Muscle of leg (tissue), 11 donors: ENCODE results near the gene TRIM66. TPM values are rescaled to one million over a fixed set of nuclear protein-coding genes. Genes with fewer than 3 reads are reported as not detected.
A peak's percentile ranks its signal among the peaks of the same experiment; 100 is the strongest.
"Not testable (repeated sequence)": the region's sequence is repeated elsewhere in the genome, so short reads cannot be mapped to it uniquely, and the experiment has no call there.

Source experiments
- DNase-seq: peaks from one replicate; pipeline ENCODE4 v3.0.0; 2013
- H3K27ac ChIP-seq: one replicate; pipeline ENCODE4 v1.5.1; 2013; ENCODE audit warnings: mild to moderate bottlenecking, low read length, control low read depth
- H3K27me3 ChIP-seq: one replicate; pipeline ENCODE4 v1.6.1; 2013; ENCODE audit warnings: low read length; ENCODE audit not compliant: control insufficient read depth, insufficient read depth
- H3K36me3 ChIP-seq: one replicate; pipeline ENCODE4 v1.6.1; 2013; ENCODE audit warnings: low read length; ENCODE audit not compliant: control insufficient read depth, insufficient read depth
- H3K4me1 ChIP-seq: one replicate; pipeline ENCODE4 v1.6.1; 2013; ENCODE audit warnings: low read length; ENCODE audit not compliant: control insufficient read depth, insufficient read depth
- H3K4me3 ChIP-seq: one replicate; pipeline ENCODE4 v1.5.1; 2013; ENCODE audit warnings: low read length, control low read depth
- H3K9me3 ChIP-seq: replicated peaks from 2 replicates; pipeline ENCODE4 v1.6.1; 2013; ENCODE audit warnings: low read depth, low read length; ENCODE audit not compliant: control insufficient read depth
- WGBS: methylation state at CpG from one replicate; pipeline ENCODE4 v1.1.5; 2013; ENCODE audit warnings: missing lambda C conversion rate; ENCODE audit not compliant: insufficient coverage; 5-methylcytosine and 5-hydroxymethylcytosine counted together
- polyA plus RNA-seq, 8 donors: library from polyadenylated mRNA; unstranded; fragments of 120-200 nt; gene quantifications; one replicate each; pipeline versions ENCODE4 v1.2.1 to v1.2.3, GENCODE V29; 2013; ENCODE audit warnings: inconsistent platforms in 1 of 8, low replicate concordance in 1 of 8; ENCODE audit not compliant: insufficient read length in 8 of 8, insufficient read depth in 1 of 8
- total RNA-seq: library from RNA; stranded (reverse); fragments of 120-200 nt; gene quantifications from one replicate; pipeline ENCODE4 v1.2.4, GENCODE V29; 2013

The TRIM66 gene
- total and polyA plus RNA-seq, 9 donors = 1.0 to 5.8 (median 2.8) TPM

GRCh38 chr11:8684600-8685290 lies 2.3 kb upstream of the TRIM66 start:
- Histone ChIP-seq H3K27me3 (no peaks in the 10 kb centered on the region), H3K27ac (peak overlapping the region; percentile 99), H3K4me3 (no peak overlapping the region), H3K4me1 (peaks cover 27% of the 10 kb centered on the region), H3K9me3 (no peaks in the 10 kb centered on the region), H3K36me3 (peaks cover 37% of the 10 kb centered on the region)
- no CpG with 5 or more reads among the region's 6 CpGs for WGBS
- DNase-seq = no peak

- no peaks in the 10 kb centered on the region for H3K27me3 ChIP-seq
- no peak for DNase-seq
- peaks cover 26% of the 10 kb centered on the region for H3K4me1 ChIP-seq
- H3K27ac ChIP-seq = peak overlapping the region; percentile 99
- H3K36me3 ChIP-seq = peaks cover 42% of the 10 kb centered on the region
- no peaks in the 10 kb centered on the region for H3K9me3 ChIP-seq
- 4% methylated on average over 23 of the region's 27 CpGs for WGBS
- H3K4me3 ChIP-seq = peak overlapping the region; percentile 99
Measured at GRCh38 chr11:8683115-8683807, 796 bp upstream of the TRIM66 start.

- no peaks in the 10 kb centered on the region for H3K9me3 ChIP-seq
- DNase-seq = no peak
- 16% methylated on average over 7 of the region's 14 CpGs for WGBS
- H3K36me3 ChIP-seq = peaks cover 36% of the 10 kb centered on the region
- no peaks in the 10 kb centered on the region for H3K27me3 ChIP-seq
- H3K27ac ChIP-seq = peak overlapping the region; percentile 99
- H3K4me1 ChIP-seq = peaks cover 18% of the 10 kb centered on the region
- peak overlapping the region; percentile 99 for H3K4me3 ChIP-seq
Measured at GRCh38 chr11:8681837-8682302, 595 bp downstream of the TRIM66 start.

- H3K4me1 ChIP-seq = peaks cover 12% of the 10 kb centered on the region
- H3K27ac ChIP-seq = no peak overlapping the region
- H3K9me3 ChIP-seq = no peaks in the 10 kb centered on the region
- H3K36me3 ChIP-seq = peaks cover 9% of the 10 kb centered on the region
- DNase-seq = no peak
- H3K27me3 ChIP-seq = no peaks in the 10 kb centered on the region
- WGBS = 86% methylated on average over 1 of the region's 1 CpG
- H3K4me3 ChIP-seq = no peak overlapping the region
Measured at GRCh38 chr11:8679006-8679405, 3.5 kb downstream of the TRIM66 start.

- Histone ChIP-seq H3K36me3 (peaks cover 5% of the 10 kb centered on the region), H3K4me3 (no peak overlapping the region), H3K4me1 (peaks cover 8% of the 10 kb centered on the region), H3K27me3 (no peaks in the 10 kb centered on the region), H3K9me3 (no peaks in the 10 kb centered on the region), H3K27ac (no peak overlapping the region)
- no peak for DNase-seq
- WGBS = no CpG with 5 or more reads among the region's 1 CpG
Measured at GRCh38 chr11:8676458-8676857, 6.0 kb downstream of the TRIM66 start.

GRCh38 chr11:8674859-8675258 lies 7.6 kb downstream of the TRIM66 start:
- no peak for DNase-seq
- Histone ChIP-seq H3K27ac (no peak overlapping the region), H3K9me3 (no peaks in the 10 kb centered on the region), H3K4me3 (no peak overlapping the region), H3K36me3 (peaks cover 5% of the 10 kb centered on the region), H3K27me3 (no peaks in the 10 kb centered on the region), H3K4me1 (peaks cover 13% of the 10 kb centered on the region)
- 76% methylated on average over 2 of the region's 2 CpGs for WGBS

- Histone ChIP-seq H3K36me3 (no peaks in the 10 kb centered on the region), H3K4me1 (peaks cover 13% of the 10 kb centered on the region), H3K27me3 (no peaks in the 10 kb centered on the region), H3K27ac (no peak overlapping the region), H3K9me3 (no peaks in the 10 kb centered on the region), H3K4me3 (no peak overlapping the region)
- WGBS = 100% methylated on average over 1 of the region's 2 CpGs
- no peak for DNase-seq
Measured at GRCh38 chr11:8672346-8672745, 10.1 kb downstream of the TRIM66 start.

- Histone ChIP-seq H3K27me3 (no peaks in the 10 kb centered on the region), H3K4me1 (peaks cover 13% of the 10 kb centered on the region), H3K9me3 (no peaks in the 10 kb centered on the region), H3K4me3 (no peak overlapping the region), H3K27ac (peak overlapping the region; percentile 73), H3K36me3 (no peaks in the 10 kb centered on the region)
- 0% methylated on average over 1 of the region's 1 CpG for WGBS
- DNase-seq = no peak
Measured at GRCh38 chr11:8671651-8672062, 10.8 kb downstream of the TRIM66 start.

- no peaks in the 10 kb centered on the region for H3K27me3 ChIP-seq
- no peaks in the 10 kb centered on the region for H3K9me3 ChIP-seq
- peak; percentile 98 for DNase-seq
- no peak overlapping the region for H3K4me3 ChIP-seq
- peaks cover 13% of the 10 kb centered on the region for H3K4me1 ChIP-seq
- H3K36me3 ChIP-seq = no peaks in the 10 kb centered on the region
- 17% methylated on average over 2 of the region's 4 CpGs for WGBS
- H3K27ac ChIP-seq = peak overlapping the region; percentile 73
Measured at GRCh38 chr11:8671193-8671612, 11.3 kb downstream of the TRIM66 start.

- not testable (repeated sequence) for H3K27ac ChIP-seq, H3K36me3 ChIP-seq, H3K9me3 ChIP-seq, DNase-seq, H3K4me3 ChIP-seq, H3K27me3 ChIP-seq
- peaks cover 13% of the 10 kb centered on the region for H3K4me1 ChIP-seq
- WGBS = 100% methylated on average over 4 of the region's 6 CpGs
Measured at GRCh38 chr11:8670081-8670480, 12.4 kb downstream of the TRIM66 start.
